Breast epithelium (tissue), 4 donors: ENCODE measurements around the gene FEZF2. TPM values are rescaled to one million over a fixed set of nuclear protein-coding genes. Genes with fewer than 3 reads are reported as not detected.

ENCODE experiments used
- DNase-seq, 2 donors: peaks; one replicate each; pipeline ENCODE4 v3.0.0-alpha.2; 2019; ENCODE audit warnings: low spot score in 2 of 2
- H3K27ac ChIP-seq, 2 donors: fragments of 200-600 bp; sonication (generic) in 1 of 2; one replicate each; pipeline ENCODE4 v1.5.1; 2016 to 2019; ENCODE audit warnings: mild to moderate bottlenecking in 1 of 2
- H3K27me3 ChIP-seq, 2 donors: fragments of 200-600 bp; sonication (generic) in 1 of 2; one replicate each; pipeline versions ENCODE4 v1.5.1 to v1.6.0; 2017 to 2019; ENCODE audit warnings: control low read depth in 1 of 2, mild to moderate bottlenecking in 1 of 2
- H3K36me3 ChIP-seq: fragments of 200-600 bp; one replicate; pipeline ENCODE4 v1.5.1; 2019
- H3K4me1 ChIP-seq, 2 donors: fragments of 200-600 bp; sonication (generic); one replicate each; pipeline ENCODE4 v1.5.1; 2016 to 2019; ENCODE audit warnings: control low read depth in 1 of 2
- H3K4me3 ChIP-seq, 3 donors: fragments of 200-600 bp; sonication (generic); 1 replicate in 2 of 3; 2 replicates in 1 of 3; pipeline ENCODE4 v1.5.1; 2016 to 2019; ENCODE audit warnings: mild to moderate bottlenecking in 3 of 3, moderate library complexity in 2 of 3
- H3K9me3 ChIP-seq, 2 donors: fragments of 200-600 bp; sonication (generic) in 1 of 2; one replicate each; pipeline ENCODE4 v1.5.1; 2016 to 2019; ENCODE audit warnings: control low read depth in 1 of 2
- CTCF ChIP-seq, 3 donors: fragments of 450-650 bp; IDR thresholded peaks; one replicate each; pipeline ENCODE4 v1.5.1; 2016 to 2017; ENCODE audit warnings: antibody characterized with exemption in 3 of 3, mild to moderate bottlenecking in 3 of 3, moderate library complexity in 3 of 3
- POLR2A ChIP-seq: fragments of 450-650 bp; IDR thresholded peaks from one replicate; pipeline ENCODE4 v1.6.1; 2016; ENCODE audit warnings: antibody characterized with exemption, mild to moderate bottlenecking, moderate library complexity
- POLR2AphosphoS5 ChIP-seq, 3 donors: sonication (generic); formaldehyde crosslinking; IDR thresholded peaks; one replicate each; pipeline ENCODE4 v1.6.1; 2017; ENCODE audit warnings: antibody characterized with exemption in 3 of 3
- intact Hi-C: fragments of 100-400 bp; cut with DNase I; formaldehyde crosslinking; loops from one replicate; pipeline ENCODE4 v1.15.1; 2023; ENCODE audit warnings: low total_unique reads
- total RNA-seq, 3 donors: library from RNA; depleted of rRNA; stranded (reverse); fragments of >200 nt; gene quantifications; one replicate each; pipeline ENCODE4 v1.1.0, GENCODE V29; 2016

The FEZF2 gene
- total RNA-seq, 3 donors from 2014 or later = not detected

GRCh38 chr3:62403765-62404164, 30.4 kb upstream of the FEZF2 start:
- no peaks in the 10 kb centered on the region for H3K9me3 ChIP-seq
- H3K36me3 ChIP-seq = no peaks in the 10 kb centered on the region
- no peaks in the 10 kb centered on the region for H3K27me3 ChIP-seq
- TF ChIP-seq POLR2AphosphoS5 (IDR thresholded peaks at IDR 0.05) = no peak
- no peak for TF ChIP-seq POLR2A
- no peak for TF ChIP-seq CTCF (IDR thresholded peaks at IDR 0.05)
- intact Hi-C loops = no loop called here
- no peaks in the 10 kb centered on the region for H3K4me1 ChIP-seq
- H3K4me3 ChIP-seq = no peak overlapping the region
- DNase-seq = no peak
- no peak overlapping the region for H3K27ac ChIP-seq

GRCh38 chr3:62392626-62393292, 19.4 kb upstream of the FEZF2 start:
- Histone ChIP-seq H3K4me1 (no peaks in the 10 kb centered on the region), H3K9me3 (no peaks in the 10 kb centered on the region), H3K4me3 (no peak overlapping the region), H3K36me3 (no peaks in the 10 kb centered on the region), H3K27me3 (peaks cover 0 to 5% of the 10 kb centered on the region in 2 donors), H3K27ac (no peak overlapping the region)
- DNase-seq = no peak
- intact Hi-C loops = no loop called here
- TF ChIP-seq POLR2A (no peak), CTCF (IDR thresholded peaks at IDR 0.05) (no peak), POLR2AphosphoS5 (IDR thresholded peaks at IDR 0.05) (no peak)

- Histone ChIP-seq H3K27ac (no peak overlapping the region), H3K27me3 (peaks cover 0 to 14% of the 10 kb centered on the region in 2 donors), H3K9me3 (no peaks in the 10 kb centered on the region), H3K4me3 (no peak overlapping the region), H3K4me1 (no peaks in the 10 kb centered on the region), H3K36me3 (no peaks in the 10 kb centered on the region)
- no peak for DNase-seq
- no peak for TF ChIP-seq POLR2A
- no peak for TF ChIP-seq CTCF (IDR thresholded peaks at IDR 0.05)
- no peak for TF ChIP-seq POLR2AphosphoS5 (IDR thresholded peaks at IDR 0.05)
- intact Hi-C loops = no loop called here
These were observed 13.9 kb upstream of the FEZF2 start for GRCh38 chr3:62387251-62387650.

- peaks cover 0 to 87% of the 10 kb centered on the region in 2 donors for H3K27me3 ChIP-seq
- intact Hi-C loops = no loop called here
- H3K9me3 ChIP-seq = no peaks in the 10 kb centered on the region
- H3K4me1 ChIP-seq = peaks cover 0 to 3% of the 10 kb centered on the region in 2 donors
- no peaks in the 10 kb centered on the region for H3K36me3 ChIP-seq
- no peak overlapping the region for H3K4me3 ChIP-seq
- no peak for DNase-seq
- H3K27ac ChIP-seq = no peak overlapping the region
- TF ChIP-seq POLR2AphosphoS5 (IDR thresholded peaks at IDR 0.05) = no peak
- no peak for TF ChIP-seq POLR2A
- no peak for TF ChIP-seq CTCF (IDR thresholded peaks at IDR 0.05)
These were observed 6.0 kb upstream of the FEZF2 start for GRCh38 chr3:62379321-62379798.

GRCh38 chr3:62378921-62379320, 5.6 kb upstream of the FEZF2 start:
- DNase-seq = no peak
- Histone ChIP-seq H3K27ac (no peak overlapping the region), H3K4me3 (no peak overlapping the region), H3K9me3 (no peaks in the 10 kb centered on the region), H3K36me3 (no peaks in the 10 kb centered on the region), H3K4me1 (peaks cover 0 to 5% of the 10 kb centered on the region in 2 donors), H3K27me3 (peaks cover 0 to 91% of the 10 kb centered on the region in 2 donors)
- intact Hi-C loops = no loop called here
- TF ChIP-seq CTCF (IDR thresholded peaks at IDR 0.05) (no peak), POLR2AphosphoS5 (IDR thresholded peaks at IDR 0.05) (no peak), POLR2A (no peak)
